Natural killer cell (primary cell): Measurements from ENCODE around the gene CTRB1. TPM values are rescaled to one million over a fixed set of nuclear protein-coding genes. Genes with fewer than 3 reads are reported as not detected.

ENCODE experiments used
- ATAC-seq, 3 donors: fragments of 150-1000 bp in 2 of 3; fragments of 200-7000 bp in 1 of 3; cut with Tn5 transposase; 1 replicate in 1 of 3; 2 replicates in 2 of 3; pipeline ENCODE4 v1.10.0; 2021; ENCODE audit warnings: mild to moderate bottlenecking in 2 of 3, moderate library complexity in 2 of 3
- DNase-seq, 2 donors: peaks; one replicate each; pipeline versions ENCODE4 v3.0.0 to v3.0.0-alpha.2; 2013 to 2021; ENCODE audit warnings: mixed read lengths in 1 of 2
- H3K27ac ChIP-seq: one replicate; pipeline ENCODE4 v1.5.1; 2013; ENCODE audit warnings: mild to moderate bottlenecking, low read length
- H3K27me3 ChIP-seq: one replicate; pipeline ENCODE4 v1.6.1; 2013; ENCODE audit warnings: low read length; ENCODE audit not compliant: control insufficient read depth, insufficient read depth
- H3K36me3 ChIP-seq: one replicate; pipeline ENCODE4 v1.6.1; 2013; ENCODE audit warnings: low read length; ENCODE audit not compliant: control insufficient read depth, insufficient read depth
- H3K4me1 ChIP-seq: one replicate; pipeline ENCODE4 v1.6.1; 2013; ENCODE audit warnings: low read length; ENCODE audit not compliant: control insufficient read depth, insufficient read depth
- H3K4me3 ChIP-seq: one replicate; pipeline ENCODE4 v1.5.1; 2013; ENCODE audit warnings: low read length
- H3K9me3 ChIP-seq: one replicate; pipeline ENCODE4 v1.6.1; 2013; ENCODE audit warnings: low read length; ENCODE audit not compliant: control insufficient read depth, insufficient read depth
- H3K27ac Mint-ChIP-seq, 2 donors: one replicate each; pipeline ENCODE4 v1.8.0; 2022; ENCODE audit warnings: mild to moderate bottlenecking in 2 of 2, mixed read lengths in 2 of 2, moderate library complexity in 1 of 2
- H3K27me3 Mint-ChIP-seq, 2 donors: one replicate each; pipeline ENCODE4 v1.8.0; 2022; ENCODE audit warnings: low read depth in 2 of 2, mixed read lengths in 2 of 2
- H3K36me3 Mint-ChIP-seq: one replicate; pipeline ENCODE4 v1.8.0; 2022; ENCODE audit warnings: mixed read lengths
- H3K4me1 Mint-ChIP-seq, 2 donors: one replicate each; pipeline ENCODE4 v1.8.0; 2022; ENCODE audit warnings: mixed read lengths in 2 of 2
- H3K4me3 Mint-ChIP-seq: one replicate; pipeline ENCODE4 v1.8.0; 2022; ENCODE audit warnings: mild to moderate bottlenecking, moderate library complexity, mixed read lengths
- H3K9me3 Mint-ChIP-seq, 2 donors: one replicate each; pipeline ENCODE4 v1.8.0; 2022; ENCODE audit warnings: mixed read lengths in 2 of 2
- CTCF ChIP-seq: fragments of 200-600 bp; IDR thresholded peaks from one replicate; pipeline ENCODE4 v1.8.0; 2022; ENCODE audit warnings: antibody characterized with exemption
- WGBS: methylation state at CpG from one replicate; pipeline ENCODE4 v1.1.7; 2013; ENCODE audit warnings: missing lambda C conversion rate; ENCODE audit not compliant: insufficient coverage; 5-methylcytosine and 5-hydroxymethylcytosine counted together
- intact Hi-C: fragments of 100-400 bp; cut with micrococcal nuclease; formaldehyde crosslinking; loops from one replicate; pipeline ENCODE4 v1.14.2; 2022
- total RNA-seq, 4 donors: library from RNA; stranded (reverse); fragments of 120-200 nt in 1 of 4; gene quantifications; one replicate each; pipeline versions ENCODE4 v1.2.3 to v1.2.4, GENCODE V29; 2013 to 2022

CTRB1 gene
- total RNA-seq, 3 donors from 2014 or later (not counting 1 experiment from before 2014, with no cell fraction given): not detected

DNA sequence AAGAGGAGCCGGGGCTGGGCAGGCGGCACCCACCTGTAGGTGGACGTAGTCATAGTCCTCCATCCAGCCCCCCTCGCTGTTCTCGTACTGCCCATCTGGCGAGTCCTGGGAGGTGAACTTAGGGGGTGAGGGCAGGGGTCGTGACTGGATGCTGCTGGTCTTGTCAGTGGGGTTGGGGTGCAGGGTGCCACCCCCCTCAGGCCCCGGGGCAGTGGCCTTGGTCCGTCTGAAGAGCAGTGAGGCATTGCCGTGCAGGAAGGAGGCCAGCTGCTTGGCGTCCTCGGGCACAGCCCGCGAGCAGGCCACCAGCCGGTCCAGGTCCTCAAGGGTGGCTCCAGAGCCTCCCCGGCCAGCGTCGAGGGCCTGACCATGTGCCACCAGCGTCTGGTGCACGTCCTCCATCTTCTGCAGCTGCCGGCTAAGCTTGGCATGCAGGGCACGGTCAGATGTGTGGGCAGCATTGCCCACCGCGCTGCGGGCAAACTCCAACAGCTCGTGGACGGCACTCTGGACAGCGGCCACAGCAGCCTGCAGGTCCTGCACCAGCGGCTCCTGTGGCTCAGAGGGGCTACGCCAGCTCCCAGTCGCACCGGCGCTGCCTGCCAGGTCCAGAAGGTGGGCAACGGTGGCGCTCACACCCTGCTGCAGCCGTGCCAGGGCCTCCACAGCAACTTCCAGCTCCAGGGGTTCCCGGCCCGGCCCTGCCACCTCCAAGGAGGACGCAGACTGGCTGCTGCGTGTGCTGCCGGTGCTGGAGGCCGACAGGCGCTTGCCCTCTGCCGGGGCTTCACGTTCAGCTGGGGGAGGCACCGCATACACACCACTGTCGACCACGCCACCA, 16.3 kb downstream of the CTRB1 start:
- H3K36me3 ChIP-seq: no peaks in the 10 kb centered on the region
- intact Hi-C loops: loop anchor here (1.0 to 5.0 kb wide), 3 partner anchors 38 to 167 kb away; no protein-coding TSS in a partner anchor
- H3K9me3 Mint-ChIP-seq: no peaks in the 10 kb centered on the region
- peaks cover 8% of the 10 kb centered on the region for H3K27me3 ChIP-seq
- H3K27ac ChIP-seq: no peak overlapping the region
- H3K4me3 Mint-ChIP-seq: no peak overlapping the region
- no peak overlapping the region for H3K4me3 ChIP-seq
- no peaks in the 10 kb centered on the region for H3K9me3 ChIP-seq
- no peak for ATAC-seq
- WGBS: 92% methylated on average over 48 of the region's 48 CpGs
- H3K36me3 Mint-ChIP-seq: no peaks in the 10 kb centered on the region
- DNase-seq: no peak
- H3K27me3 Mint-ChIP-seq: peaks cover 3 to 16% of the 10 kb centered on the region in 2 donors
- H3K4me1 ChIP-seq: peaks cover 15% of the 10 kb centered on the region
- TF ChIP-seq CTCF: no peak
- peaks cover 0 to 18% of the 10 kb centered on the region in 2 donors for H3K4me1 Mint-ChIP-seq
- no peak overlapping the region for H3K27ac Mint-ChIP-seq

DNA sequence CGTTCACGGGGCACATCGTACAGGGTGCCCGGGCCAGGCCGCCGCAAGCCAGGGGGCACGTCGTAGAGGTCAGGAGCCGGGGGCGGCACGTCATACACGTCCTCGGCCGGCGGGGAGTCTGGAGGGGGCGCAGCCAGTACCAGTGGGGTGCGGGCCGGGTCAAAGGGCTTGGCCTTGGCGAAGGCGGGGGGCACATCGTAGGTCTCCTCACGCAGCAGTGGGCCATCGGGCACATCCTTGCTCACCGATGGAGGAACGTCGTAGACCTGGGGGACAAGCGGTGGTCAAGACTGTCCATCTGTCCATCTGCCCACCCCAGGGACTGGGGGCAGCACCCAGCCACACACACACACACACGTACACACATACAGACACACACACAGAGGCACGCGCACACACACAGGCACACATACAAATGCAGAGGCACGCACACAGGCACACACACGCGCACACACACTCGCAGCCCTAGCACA, 17.0 kb downstream of the CTRB1 start:
- H3K4me3 Mint-ChIP-seq: no peak overlapping the region
- peaks cover 15% of the 10 kb centered on the region for H3K4me1 ChIP-seq
- H3K36me3 Mint-ChIP-seq: no peaks in the 10 kb centered on the region
- no peak for ATAC-seq
- intact Hi-C loops: no loop called here
- peaks cover 0 to 18% of the 10 kb centered on the region in 2 donors for H3K4me1 Mint-ChIP-seq
- H3K27me3 ChIP-seq: peaks cover 8% of the 10 kb centered on the region
- H3K27ac Mint-ChIP-seq: no peak overlapping the region
- no peak for DNase-seq
- peaks cover 9 to 13% of the 10 kb centered on the region in 2 donors for H3K27me3 Mint-ChIP-seq
- 95% methylated on average over 34 of the region's 34 CpGs for WGBS
- no peak for TF ChIP-seq CTCF
- no peak overlapping the region for H3K4me3 ChIP-seq
- H3K36me3 ChIP-seq: no peaks in the 10 kb centered on the region
- no peaks in the 10 kb centered on the region for H3K9me3 Mint-ChIP-seq
- no peak overlapping the region for H3K27ac ChIP-seq
- no peaks in the 10 kb centered on the region for H3K9me3 ChIP-seq

DNA sequence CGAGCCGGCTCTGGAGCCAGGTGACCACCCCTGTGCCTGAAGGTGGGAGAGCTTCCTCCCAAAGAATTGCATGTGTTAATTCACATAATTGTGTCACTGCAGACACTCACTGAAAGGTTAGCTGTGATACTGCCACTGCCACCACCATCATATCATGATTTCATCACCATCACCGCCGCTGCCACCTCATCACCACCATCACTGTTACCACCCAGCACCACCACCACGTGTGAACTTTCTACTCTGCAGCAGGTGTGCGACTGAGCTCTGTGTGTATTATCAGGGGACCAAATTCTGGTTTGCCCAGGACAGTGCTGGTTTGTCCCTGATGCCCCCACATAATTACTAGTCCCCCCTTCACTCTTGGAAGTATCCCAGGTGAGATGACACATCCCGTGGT, 17.4 kb downstream of the CTRB1 start:
- ATAC-seq (peak in 2 of 3 donors; percentile 55 to 63), DNase-seq (no peak)
- 64% methylated on average over 7 of the region's 7 CpGs for WGBS
- Mint-ChIP-seq H3K36me3 (no peaks in the 10 kb centered on the region), H3K27ac (no peak overlapping the region), H3K4me3 (no peak overlapping the region), H3K9me3 (no peaks in the 10 kb centered on the region), H3K27me3 (peaks cover 9 to 16% of the 10 kb centered on the region in 2 donors), H3K4me1 (peaks cover 0 to 18% of the 10 kb centered on the region in 2 donors)
- Histone ChIP-seq H3K4me1 (peaks cover 15% of the 10 kb centered on the region), H3K27ac (no peak overlapping the region), H3K9me3 (no peaks in the 10 kb centered on the region), H3K36me3 (no peaks in the 10 kb centered on the region), H3K4me3 (no peak overlapping the region), H3K27me3 (peaks cover 8% of the 10 kb centered on the region)
- TF ChIP-seq CTCF: no peak
- intact Hi-C loops: no loop called here
